GM18502 (cell line): ENCODE results near the gene CRABP2.

Source experiments
- ATAC-seq: cut with Tn5 transposase; IDR thresholded peaks from one replicate; pipeline ENCODE4 v1.9.1; 2021; ENCODE audit warnings: mild to moderate bottlenecking; ENCODE audit not compliant: unreplicated experiment, poor library complexity

CRABP2 gene

DNA sequence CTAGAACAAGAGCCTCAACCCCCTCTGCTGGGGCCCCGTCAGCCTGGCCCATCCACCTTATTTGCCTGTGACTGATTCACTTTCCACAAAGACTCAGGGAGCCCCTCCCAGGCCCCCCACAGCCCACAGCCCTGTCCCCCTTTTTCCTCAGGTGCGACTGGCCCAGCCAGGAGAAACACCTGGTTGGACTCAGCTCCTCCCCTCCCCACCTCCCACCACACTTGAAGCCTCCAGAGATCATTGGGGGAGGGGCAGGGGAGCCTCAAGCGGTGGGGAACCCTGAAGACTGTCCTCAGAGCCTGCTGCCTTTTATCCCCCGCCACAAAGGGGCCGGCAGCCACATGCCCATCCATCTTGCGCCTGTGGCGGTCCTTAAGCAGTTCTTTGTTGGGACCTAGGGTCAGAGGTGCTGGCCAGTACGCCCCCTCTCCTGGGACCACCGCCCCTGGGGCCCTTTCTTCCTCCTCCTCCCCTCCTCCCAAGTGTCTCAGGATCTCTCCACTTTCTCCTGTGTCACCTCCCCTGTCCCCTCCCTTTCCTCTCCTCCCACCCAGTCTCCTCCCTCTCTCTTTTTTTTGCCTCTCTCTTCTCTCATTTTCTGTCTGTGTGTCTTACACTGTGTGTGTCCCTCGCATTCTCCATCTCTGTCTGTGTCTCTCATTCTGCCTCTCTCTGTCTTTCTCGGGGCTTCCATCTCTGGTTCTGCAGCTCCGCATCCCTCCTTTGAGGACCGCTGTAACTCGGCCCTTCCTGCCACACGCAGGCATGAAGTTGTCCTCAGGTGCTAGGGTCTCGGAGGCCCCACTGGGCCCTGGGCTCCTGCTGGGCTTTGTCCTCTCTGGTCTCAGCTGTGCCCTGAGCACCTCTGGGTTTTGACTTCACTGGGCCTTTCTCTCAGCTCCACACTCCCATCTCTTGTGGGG lies 12.2 kb downstream of the CRABP2 start:
- no peak for ATAC-seq

- ATAC-seq: no peak
Measured at GRCh38 chr1:156692441-156692924, 12.9 kb downstream of the CRABP2 start.

DNA sequence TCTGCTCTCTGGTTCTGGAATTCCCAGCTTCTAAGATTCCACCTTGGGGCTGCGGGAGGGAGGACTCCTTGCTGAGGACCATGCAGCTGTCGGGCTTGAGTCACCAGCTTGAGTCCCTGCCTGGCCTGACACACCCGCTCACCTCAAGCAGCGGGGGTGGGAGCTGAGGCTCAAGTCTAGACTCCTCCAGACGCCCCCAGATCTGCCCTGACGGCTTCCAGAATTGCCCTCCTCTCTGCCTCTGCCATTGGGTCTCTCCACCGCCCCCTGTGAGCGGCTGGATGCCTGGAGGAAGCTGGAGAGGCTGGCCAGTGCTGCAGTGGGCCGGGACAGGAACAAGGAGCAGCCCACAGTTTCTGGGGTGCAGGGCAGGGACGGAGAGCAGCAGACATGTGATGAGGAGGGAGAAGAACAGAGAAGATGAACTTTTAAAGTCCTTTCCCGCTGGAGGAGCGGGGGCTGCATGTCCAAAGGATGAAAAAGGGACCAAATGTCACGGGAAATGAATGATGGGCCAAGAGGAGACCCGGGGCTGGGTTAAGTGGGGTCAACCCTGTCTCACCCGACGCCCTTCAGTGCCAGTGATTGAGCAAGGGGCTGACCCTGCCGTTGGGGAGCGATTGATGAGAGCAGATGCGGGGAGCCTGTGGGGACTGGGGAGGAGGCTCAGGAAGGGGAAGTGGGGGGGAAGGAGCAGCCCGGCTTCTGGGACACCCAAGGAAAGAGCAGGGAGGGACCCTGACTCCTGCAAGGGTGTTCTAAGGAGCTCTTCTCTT lies 13.5 kb downstream of the CRABP2 start:
- ATAC-seq: no peak

GRCh38 chr1:156691191-156691590 lies 14.2 kb downstream of the CRABP2 start:
- ATAC-seq: no peak

GRCh38 chr1:156690675-156691036 lies 14.7 kb downstream of the CRABP2 start:
- ATAC-seq: no peak

DNA sequence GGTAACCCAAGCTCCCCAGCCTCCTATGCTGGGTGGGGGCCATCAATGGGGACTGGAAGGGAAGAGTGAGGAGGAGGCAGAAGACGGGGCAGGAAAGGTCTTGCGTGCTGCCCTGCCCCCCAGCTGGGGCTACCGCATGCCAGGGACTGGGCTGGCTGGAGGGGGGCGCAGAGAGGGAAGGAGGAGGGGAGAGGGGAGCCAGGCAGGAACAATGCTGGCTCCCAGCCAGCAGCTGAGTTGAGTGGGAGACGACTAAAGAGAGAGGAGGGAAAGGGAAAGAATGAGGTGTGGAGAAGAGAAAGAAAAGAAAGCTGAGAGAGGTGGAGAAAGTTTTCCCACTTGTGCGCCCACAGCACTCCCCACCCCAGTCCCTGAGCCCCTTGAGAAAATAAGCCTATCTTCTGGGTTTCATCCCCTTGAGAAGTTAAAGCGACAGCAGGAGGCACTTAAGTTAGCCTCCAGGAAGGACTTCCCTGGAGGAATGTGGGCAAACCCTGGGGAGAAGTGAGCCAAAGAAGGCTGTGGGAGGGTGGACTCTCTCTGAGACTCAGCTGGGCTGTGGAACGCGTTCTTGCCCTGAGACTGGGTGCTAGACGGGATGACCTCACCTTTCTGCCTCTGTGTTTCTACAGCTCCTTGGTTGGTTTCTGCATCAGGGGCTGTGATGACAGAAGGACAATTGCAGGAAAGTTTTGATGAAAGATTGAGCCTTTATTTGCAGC lies 15.3 kb downstream of the CRABP2 start:
- no peak for ATAC-seq

DNA sequence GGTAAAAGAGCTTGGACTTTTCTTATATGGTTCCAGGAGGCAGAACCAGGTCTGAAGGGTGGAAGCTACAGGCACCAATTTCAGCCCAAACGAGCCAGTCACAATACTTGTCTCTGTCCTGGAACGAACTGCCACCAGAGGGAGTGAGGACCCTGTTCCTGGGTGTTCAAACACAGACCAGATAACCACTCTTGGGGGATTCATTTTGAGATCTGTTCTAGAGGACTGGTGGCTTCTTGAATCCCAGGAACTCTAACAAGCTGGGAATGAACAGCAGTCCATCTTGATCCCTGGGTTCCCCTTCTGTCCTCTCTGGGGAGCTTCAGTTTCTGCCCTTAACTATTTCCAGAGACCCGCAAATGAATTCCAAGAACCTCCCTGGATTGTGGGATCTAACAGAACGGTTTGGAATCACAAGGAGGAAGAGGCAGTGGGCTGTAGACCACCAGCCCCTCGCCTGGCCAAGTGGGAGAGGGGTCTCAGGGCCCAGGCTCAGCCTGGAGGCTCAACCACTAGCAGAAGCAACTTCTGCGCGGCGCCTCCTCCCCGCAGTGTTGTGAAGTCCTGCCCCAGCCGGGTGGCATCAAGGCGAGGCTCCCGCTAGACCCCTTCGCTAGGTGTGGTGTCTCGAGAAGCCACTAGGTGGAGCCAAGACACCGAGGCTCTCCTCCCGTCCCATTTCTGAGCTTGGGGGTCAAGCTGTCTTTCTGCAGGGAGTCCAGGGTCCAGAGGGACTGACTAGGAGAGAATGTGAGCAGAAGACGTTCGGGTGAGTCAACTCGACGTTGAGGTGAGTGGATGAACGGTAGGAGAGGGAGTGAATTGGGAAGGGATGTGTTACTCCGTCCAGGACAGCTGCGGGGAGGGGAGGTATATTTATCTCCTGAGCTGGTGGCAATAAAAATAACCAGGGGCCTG lies 16.1 kb downstream of the CRABP2 start:
- no peak for ATAC-seq

DNA sequence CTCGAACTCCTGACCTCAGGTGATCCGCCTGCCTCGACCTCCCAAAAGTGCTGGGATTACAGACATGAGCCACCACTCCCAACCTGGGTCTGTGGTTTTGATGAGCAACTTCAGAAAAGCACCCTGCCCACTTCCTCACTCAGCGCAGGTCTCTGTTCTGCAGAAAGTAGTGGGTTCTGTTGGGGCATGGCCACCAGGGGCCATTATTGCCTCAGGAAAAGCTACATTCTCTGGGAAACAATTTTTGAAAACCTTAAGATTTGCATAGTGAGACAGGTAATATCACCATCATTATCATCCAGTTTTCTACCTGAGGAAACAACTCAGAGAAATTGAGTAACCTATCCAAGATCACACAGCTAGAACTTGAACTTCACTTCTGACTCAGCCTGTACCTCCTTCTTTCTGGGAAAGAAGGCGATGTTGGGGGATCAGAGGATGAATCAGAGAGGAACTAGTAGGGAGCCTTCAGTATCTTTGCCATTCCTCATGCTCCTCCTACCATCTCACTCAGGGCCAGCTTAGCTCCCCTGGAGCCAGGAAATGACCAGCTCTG lies 21.1 kb downstream of the CRABP2 start:
- ATAC-seq: no peak

- no peak for ATAC-seq
Measured at GRCh38 chr1:156682166-156682890, 23.1 kb downstream of the CRABP2 start.

GRCh38 chr1:156681196-156681960 lies 24.0 kb downstream of the CRABP2 start:
- ATAC-seq: no peak

- ATAC-seq: no peak
Measured at GRCh38 chr1:156680056-156680455, 25.3 kb downstream of the CRABP2 start.

- no peak for ATAC-seq
Measured at GRCh38 chr1:156677616-156678596, 27.5 kb downstream of the CRABP2 start.

GRCh38 chr1:156676820-156677615 lies 28.4 kb downstream of the CRABP2 start, which contains the start of gene NES:
Gene NES, minus strand, starts transcription at chr1:156677407. Its CDS starts 143 bp downstream, at chr1:156677264.
- no peak for ATAC-seq

- no peak for ATAC-seq
Measured at GRCh38 chr1:156676114-156676819, 29.1 kb downstream of the CRABP2 start.
